ENCODE results near the gene SDSL. TPM values are rescaled to one million over a fixed set of nuclear protein-coding genes. Genes with fewer than 3 reads are reported as not detected.

The SDSL gene
- total RNA-seq, 2 donors from 2014 or later: 0.76 to 2.6 TPM

DNA sequence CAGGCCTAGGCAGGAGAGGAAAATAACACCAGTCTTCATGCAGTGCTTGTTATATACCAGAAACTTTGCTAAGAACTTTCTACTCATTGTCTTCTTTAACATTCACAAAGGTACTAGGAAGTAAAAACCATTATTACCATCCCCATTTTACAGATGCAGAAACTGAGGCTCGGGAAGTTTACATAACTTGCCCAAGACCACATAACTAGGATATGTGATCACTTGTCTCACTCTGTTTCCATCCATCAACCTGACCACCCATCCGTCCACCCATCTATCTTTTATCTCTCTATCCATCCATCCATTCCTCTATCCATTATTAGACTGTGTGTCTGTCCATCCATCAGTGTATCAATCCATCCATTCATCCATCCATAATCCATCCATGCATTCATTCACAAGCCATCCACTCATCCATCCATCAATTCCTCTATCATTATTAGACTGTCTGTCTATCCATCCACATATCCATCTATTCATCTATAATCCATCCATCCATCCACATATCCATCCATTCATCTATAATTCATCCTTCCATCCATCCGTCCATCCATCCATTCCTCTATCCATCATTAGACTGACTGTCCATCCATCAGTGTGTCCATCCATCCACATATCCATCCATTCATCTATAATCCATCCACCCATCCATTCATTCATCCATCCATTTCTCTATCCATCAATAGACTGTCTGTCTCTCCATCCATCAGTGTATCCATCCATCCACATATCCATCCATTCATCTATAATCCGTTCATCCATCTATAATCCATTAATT is 16.5 kb downstream of the SDSL start:
- DNase-seq (ENCODE audit: low spot score): no peak
- no peaks in the 10 kb centered on the region for H3K4me1 Mint-ChIP-seq (ENCODE audit: low read depth in 2 of 2)
- no peak overlapping the region for H3K27ac Mint-ChIP-seq
- H3K36me3 Mint-ChIP-seq: no peaks in the 10 kb centered on the region
- ATAC-seq: no peak
- H3K4me3 Mint-ChIP-seq: no peak overlapping the region
- no peaks in the 10 kb centered on the region for H3K9me3 Mint-ChIP-seq
- H3K27me3 Mint-ChIP-seq: peaks cover 0 to 6% of the 10 kb centered on the region in 2 donors

DNA sequence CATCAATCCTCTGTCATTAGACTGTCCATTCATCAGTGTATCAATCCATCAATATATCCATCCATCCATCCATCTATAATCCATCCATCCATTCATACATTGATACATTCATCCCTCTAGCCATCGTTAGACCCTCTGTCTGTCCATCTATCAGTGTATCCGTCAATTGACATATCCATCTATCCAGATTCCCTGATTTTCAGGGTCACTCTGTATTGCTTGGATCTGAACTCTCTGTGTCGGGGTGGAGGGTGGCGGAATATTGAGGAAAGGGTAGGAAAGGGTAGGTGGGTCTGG is 17.1 kb downstream of the SDSL start:
- peaks cover 0 to 6% of the 10 kb centered on the region in 2 donors for H3K27me3 Mint-ChIP-seq
- no peaks in the 10 kb centered on the region for H3K9me3 Mint-ChIP-seq
- H3K27ac Mint-ChIP-seq: no peak overlapping the region
- no peaks in the 10 kb centered on the region for H3K4me1 Mint-ChIP-seq (ENCODE audit: low read depth in 2 of 2)
- no peaks in the 10 kb centered on the region for H3K36me3 Mint-ChIP-seq
- no peak for DNase-seq (ENCODE audit: low spot score)
- no peak for ATAC-seq
- no peak overlapping the region for H3K4me3 Mint-ChIP-seq

DNA sequence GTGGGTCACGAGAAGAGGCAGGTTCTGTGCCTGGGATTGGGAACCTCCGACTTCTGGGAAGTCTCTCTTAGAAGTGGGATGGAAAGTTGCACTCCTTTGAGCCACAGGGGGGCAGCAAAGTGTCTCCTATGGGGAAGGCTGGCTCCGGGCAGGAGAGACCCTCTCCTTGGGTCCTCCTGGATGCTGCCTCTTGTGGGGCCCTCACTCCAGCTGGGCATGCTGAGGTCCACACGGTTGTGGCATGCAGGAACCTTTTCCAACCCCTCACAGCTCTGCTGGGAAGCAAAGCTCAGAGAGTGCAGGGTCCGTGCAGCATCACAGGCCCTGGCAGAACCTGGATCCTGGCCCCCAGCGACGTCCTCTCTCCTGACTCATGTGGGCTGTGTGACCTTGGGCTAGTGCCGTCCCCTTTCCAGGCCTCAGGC is 17.4 kb downstream of the SDSL start:
- Mint-ChIP-seq H3K9me3 (no peaks in the 10 kb centered on the region), H3K27ac (no peak overlapping the region), H3K4me3 (no peak overlapping the region), H3K27me3 (peaks cover 0 to 6% of the 10 kb centered on the region in 2 donors), H3K36me3 (no peaks in the 10 kb centered on the region), H3K4me1 (ENCODE audit: low read depth in 2 of 2) (no peaks in the 10 kb centered on the region)
- no peak for ATAC-seq
- DNase-seq (ENCODE audit: low spot score): no peak

DNA sequence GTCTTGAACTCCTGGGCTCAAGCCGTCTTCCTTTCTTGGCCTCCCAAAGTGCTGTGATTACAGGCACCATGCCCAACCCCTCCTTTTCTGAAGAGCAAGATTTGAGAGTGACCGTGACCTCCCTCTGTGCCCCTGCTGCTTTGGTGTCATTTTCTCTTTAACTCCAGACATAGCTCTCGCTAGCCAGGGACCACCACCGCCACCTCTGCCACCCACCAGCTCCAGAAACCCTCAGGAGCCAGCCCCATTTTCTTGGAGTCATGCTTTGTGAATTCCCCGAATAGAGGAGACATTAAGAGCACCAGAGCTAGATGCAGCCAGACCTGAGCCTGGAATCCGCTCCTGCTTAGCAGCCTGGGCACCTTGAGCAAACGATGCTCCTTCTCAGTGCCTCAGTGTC is 18.2 kb downstream of the SDSL start:
- no peaks in the 10 kb centered on the region for H3K9me3 Mint-ChIP-seq
- H3K4me1 Mint-ChIP-seq (ENCODE audit: low read depth in 2 of 2): peaks cover 0 to 2% of the 10 kb centered on the region in 2 donors
- no peaks in the 10 kb centered on the region for H3K36me3 Mint-ChIP-seq
- DNase-seq (ENCODE audit: low spot score) (no peak), ATAC-seq (no peak)
- no peak overlapping the region for H3K27ac Mint-ChIP-seq
- peaks cover 0 to 6% of the 10 kb centered on the region in 2 donors for H3K27me3 Mint-ChIP-seq
- H3K4me3 Mint-ChIP-seq: no peak overlapping the region

DNA sequence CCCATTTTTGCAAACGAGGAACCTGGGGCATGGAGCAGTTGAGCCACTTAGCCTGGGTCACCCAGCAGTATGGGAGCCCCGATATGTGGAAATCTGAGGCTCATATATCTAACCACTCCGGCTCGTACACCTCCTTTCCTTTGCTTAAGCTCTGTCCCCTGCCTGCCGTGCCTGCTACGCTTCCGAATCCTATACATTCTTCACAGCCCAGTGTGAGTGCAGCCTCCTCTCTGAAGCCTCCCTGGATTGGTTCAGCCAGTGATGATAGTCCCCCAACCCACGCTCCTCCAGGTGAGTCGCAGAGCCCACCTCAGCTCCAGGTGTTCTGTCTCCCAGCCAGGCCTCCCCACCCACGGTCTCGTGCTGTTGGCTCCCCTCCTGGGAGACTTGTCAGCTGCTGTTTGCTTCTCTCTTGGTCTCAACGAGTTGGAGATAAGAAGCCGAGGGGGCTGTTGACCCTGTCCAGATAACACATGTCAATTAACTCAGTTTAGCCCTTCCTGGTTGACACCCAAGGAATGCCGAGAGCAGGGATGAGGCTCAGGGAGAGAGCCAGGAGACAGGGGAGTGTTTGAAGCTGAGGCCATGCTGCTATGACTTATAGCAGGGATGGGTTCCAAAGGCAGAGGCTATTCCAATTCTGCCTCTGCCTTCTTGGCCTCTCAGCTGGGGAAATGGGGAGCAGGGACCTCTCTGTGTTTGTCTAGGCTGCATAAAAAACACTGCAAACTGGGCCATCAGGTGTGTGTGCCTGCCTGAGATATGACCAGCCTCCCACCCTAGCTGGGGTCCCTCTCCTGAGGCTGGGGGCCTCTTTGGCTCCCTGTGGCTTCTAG is 19.0 kb downstream of the SDSL start:
- no peaks in the 10 kb centered on the region for H3K36me3 Mint-ChIP-seq

DNA sequence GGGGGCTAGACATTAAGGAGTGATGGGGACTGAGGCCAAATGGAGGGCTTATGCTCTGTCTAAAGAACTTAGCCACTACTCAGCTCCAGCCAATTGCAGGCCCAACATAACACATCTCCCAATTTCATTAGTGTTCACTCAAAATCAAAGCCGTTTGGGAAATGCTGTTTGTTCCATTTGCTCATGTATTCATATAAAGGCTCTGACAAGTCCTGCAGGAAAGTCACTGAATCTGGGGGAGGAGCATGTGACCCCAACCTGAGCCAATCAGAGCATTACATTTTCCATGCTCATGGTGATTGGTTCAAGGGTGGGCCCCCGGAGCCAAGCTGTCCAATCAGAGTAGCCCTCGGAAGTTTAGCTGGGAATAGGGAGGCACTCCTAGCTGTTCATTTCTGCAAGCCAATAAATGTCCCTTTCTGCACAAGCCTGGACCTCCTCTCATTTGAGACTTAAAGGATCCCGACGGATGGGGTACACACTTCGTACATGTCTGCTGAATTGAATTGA is 20.9 kb downstream of the SDSL start:
- H3K27me3 Mint-ChIP-seq: peaks cover 9 to 13% of the 10 kb centered on the region in 2 donors
- H3K4me1 Mint-ChIP-seq (ENCODE audit: low read depth in 2 of 2): peaks cover 0 to 2% of the 10 kb centered on the region in 2 donors
- no peaks in the 10 kb centered on the region for H3K36me3 Mint-ChIP-seq
- DNase-seq (ENCODE audit: low spot score) (no peak), ATAC-seq (no peak)
- no peak overlapping the region for H3K4me3 Mint-ChIP-seq
- H3K27ac Mint-ChIP-seq: no peak overlapping the region
- no peaks in the 10 kb centered on the region for H3K9me3 Mint-ChIP-seq

More for the DNA sequence above, 19.0 kb downstream of the SDSL start:
- DNase-seq (ENCODE audit: low spot score) (no peak), ATAC-seq (no peak)
- Mint-ChIP-seq H3K9me3 (no peaks in the 10 kb centered on the region), H3K27me3 (peaks cover 4 to 8% of the 10 kb centered on the region in 2 donors), H3K4me3 (no peak overlapping the region), H3K4me1 (ENCODE audit: low read depth in 2 of 2) (peaks cover 0 to 2% of the 10 kb centered on the region in 2 donors), H3K27ac (no peak overlapping the region)

DNA sequence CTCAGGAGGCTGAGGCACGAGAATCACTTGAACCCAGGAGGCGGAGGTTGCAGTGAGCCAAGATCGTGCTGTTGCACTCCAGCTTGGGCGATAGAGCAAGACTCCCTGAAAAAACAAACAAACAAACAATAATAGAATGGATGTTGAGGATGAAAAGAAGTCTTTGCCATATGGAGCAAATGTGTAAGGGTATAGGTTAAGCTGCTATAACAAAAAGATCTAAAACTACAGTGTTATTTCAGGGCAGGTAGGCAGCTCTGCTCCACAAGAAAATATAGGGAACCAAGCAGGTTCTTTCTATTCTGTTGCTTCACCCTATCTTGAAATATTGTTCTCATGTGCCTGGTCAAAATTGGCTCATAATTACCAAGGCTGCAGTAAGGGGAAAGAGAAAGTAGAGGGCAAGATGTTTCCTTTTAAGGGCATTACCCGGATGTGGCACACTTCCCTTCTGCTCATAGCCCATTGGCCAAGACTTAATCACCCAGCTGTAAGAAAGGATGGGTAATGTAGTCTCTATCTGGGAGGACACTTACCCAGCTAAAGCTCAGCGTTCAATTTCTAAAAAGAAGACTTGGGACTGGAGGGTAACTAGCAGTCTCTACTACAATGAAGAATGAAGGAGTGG is 23.5 kb downstream of the SDSL start:
- DNase-seq (ENCODE audit: low spot score): no peak
- no peak overlapping the region for H3K4me3 Mint-ChIP-seq
- ATAC-seq: peak in 1 of 2 donors; percentile 67
- H3K27ac Mint-ChIP-seq: peak overlapping the region in 1 of 2 donors; percentile 43
- H3K4me1 Mint-ChIP-seq (ENCODE audit: low read depth in 2 of 2): peaks cover 0 to 2% of the 10 kb centered on the region in 2 donors
- peaks cover 13 to 20% of the 10 kb centered on the region in 2 donors for H3K27me3 Mint-ChIP-seq
- no peaks in the 10 kb centered on the region for H3K36me3 Mint-ChIP-seq
- no peaks in the 10 kb centered on the region for H3K9me3 Mint-ChIP-seq

DNA sequence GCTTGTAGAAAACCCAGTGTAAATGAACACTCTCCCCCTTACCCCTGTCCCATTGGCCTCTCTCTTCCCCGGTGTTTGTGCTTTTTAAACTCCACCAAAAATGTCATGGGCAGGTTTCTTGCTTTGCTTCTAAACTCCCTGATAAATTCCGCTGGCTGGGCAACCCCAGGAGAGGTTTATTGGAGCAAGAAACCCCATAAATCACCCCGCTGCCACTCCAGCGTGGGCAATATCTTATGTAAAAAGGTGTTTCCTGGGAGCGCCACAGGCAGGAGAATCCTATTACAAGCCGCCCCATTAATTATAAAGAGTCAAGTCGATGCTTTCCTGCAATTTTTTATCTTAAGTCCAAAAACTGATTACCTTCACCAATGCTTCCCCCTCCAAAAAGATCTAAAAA is 26.7 kb downstream of the SDSL start:
- Mint-ChIP-seq H3K27me3 (peaks cover 13 to 20% of the 10 kb centered on the region in 2 donors), H3K4me3 (no peak overlapping the region), H3K36me3 (no peaks in the 10 kb centered on the region), H3K27ac (no peak overlapping the region), H3K9me3 (no peaks in the 10 kb centered on the region), H3K4me1 (ENCODE audit: low read depth in 2 of 2) (peaks cover 0 to 2% of the 10 kb centered on the region in 2 donors)
- ATAC-seq (no peak), DNase-seq (ENCODE audit: low spot score) (no peak)

DNA sequence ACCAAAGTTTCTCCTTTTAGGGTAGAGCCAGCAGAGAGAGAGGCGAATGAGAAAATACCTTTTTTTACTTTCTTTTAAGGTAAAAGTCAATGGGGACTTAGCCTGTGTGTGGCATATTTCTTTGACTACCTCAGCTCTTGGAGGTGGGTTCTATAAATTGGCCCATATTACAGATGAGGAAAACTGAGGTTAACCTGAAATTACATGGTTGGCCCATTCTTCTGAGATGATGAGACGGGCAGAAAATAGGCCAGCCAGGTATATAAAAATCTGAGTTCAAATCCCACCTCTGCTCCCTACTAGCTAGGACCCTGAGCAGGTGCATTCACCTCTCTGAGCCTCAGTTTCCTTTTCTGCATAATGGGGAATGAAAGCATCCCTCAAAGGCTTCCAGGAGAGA is 27.1 kb downstream of the SDSL start:
- no peak overlapping the region for H3K27ac Mint-ChIP-seq
- H3K9me3 Mint-ChIP-seq: no peaks in the 10 kb centered on the region
- H3K4me1 Mint-ChIP-seq (ENCODE audit: low read depth in 2 of 2): peaks cover 0 to 2% of the 10 kb centered on the region in 2 donors
- no peak overlapping the region for H3K4me3 Mint-ChIP-seq
- DNase-seq (ENCODE audit: low spot score) (no peak), ATAC-seq (no peak)
- peaks cover 13 to 20% of the 10 kb centered on the region in 2 donors for H3K27me3 Mint-ChIP-seq
- no peaks in the 10 kb centered on the region for H3K36me3 Mint-ChIP-seq

DNA sequence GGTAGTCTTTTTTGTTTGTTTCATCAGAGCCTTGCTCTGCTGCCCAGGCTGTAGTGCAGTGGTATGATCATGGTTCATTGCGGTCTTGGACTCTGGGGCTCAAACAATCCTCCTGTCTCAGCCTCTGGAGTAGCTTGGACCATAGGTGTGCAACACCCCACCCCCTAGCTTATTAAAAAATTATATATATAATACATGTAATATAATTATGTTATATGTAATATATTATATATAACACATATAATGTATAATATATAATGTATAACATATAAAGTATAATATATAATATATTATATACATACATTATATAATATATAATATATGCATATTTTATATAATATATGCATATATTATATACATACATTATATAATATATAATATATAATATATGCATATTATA is 27.7 kb downstream of the SDSL start:
- peaks cover 0 to 2% of the 10 kb centered on the region in 2 donors for H3K4me1 Mint-ChIP-seq (ENCODE audit: low read depth in 2 of 2)
- no peak overlapping the region for H3K4me3 Mint-ChIP-seq
- ATAC-seq (no peak), DNase-seq (ENCODE audit: low spot score) (no peak)
- H3K27me3 Mint-ChIP-seq: peaks cover 13 to 20% of the 10 kb centered on the region in 2 donors
- H3K27ac Mint-ChIP-seq: no peak overlapping the region
- no peaks in the 10 kb centered on the region for H3K36me3 Mint-ChIP-seq
- no peaks in the 10 kb centered on the region for H3K9me3 Mint-ChIP-seq

DNA sequence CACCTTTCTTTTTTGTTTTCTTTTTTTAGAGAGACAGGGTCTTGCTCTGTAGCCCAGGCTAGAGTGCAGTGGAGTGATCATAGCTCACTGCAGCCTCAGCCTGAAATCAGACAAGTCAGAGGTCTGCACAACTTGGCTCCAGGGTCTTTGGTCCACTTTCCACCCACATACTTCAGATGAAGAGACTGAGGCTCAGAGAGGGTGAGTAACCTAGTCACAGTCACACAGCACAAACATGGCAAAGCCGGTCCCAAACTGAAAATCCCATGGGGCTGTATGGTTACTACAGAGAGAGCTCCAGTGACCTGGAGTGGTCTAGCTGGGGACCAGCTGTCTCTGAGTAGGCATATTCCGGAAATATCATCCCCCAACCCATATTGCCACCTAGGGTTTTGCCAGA is 30.3 kb downstream of the SDSL start:
- no peaks in the 10 kb centered on the region for H3K36me3 Mint-ChIP-seq
- H3K9me3 Mint-ChIP-seq: no peaks in the 10 kb centered on the region
- H3K27ac Mint-ChIP-seq: no peak overlapping the region
- no peak overlapping the region for H3K4me3 Mint-ChIP-seq
- no peak for ATAC-seq
- peaks cover 12 to 18% of the 10 kb centered on the region in 2 donors for H3K27me3 Mint-ChIP-seq
- H3K4me1 Mint-ChIP-seq (ENCODE audit: low read depth in 2 of 2): no peaks in the 10 kb centered on the region
- DNase-seq (ENCODE audit: low spot score): no peak

DNA sequence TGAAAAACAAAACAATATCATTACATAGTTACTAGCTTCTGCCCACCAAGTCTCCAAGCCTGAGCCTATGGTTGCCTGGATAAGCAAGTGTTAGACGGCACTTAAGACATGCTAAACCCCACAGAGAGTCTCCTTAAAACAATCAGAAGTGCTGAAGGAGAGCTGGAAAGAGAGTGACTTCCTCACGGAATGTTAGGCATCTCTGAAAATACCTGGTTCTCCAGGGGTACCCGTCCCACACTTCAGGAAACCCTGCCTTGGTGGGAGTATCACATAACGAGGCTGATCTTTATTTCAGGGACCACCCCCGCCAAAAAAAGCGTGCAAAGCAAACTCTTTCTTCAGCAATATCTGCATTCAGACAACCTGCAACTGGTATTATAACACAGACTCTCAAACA is 31.1 kb downstream of the SDSL start:
- peaks cover 8 to 20% of the 10 kb centered on the region in 2 donors for H3K27me3 Mint-ChIP-seq
- H3K4me1 Mint-ChIP-seq (ENCODE audit: low read depth in 2 of 2): no peaks in the 10 kb centered on the region
- no peak for DNase-seq (ENCODE audit: low spot score)
- no peak overlapping the region for H3K4me3 Mint-ChIP-seq
- H3K27ac Mint-ChIP-seq: no peak overlapping the region
- ATAC-seq: no peak
- H3K36me3 Mint-ChIP-seq: no peaks in the 10 kb centered on the region
- H3K9me3 Mint-ChIP-seq: no peaks in the 10 kb centered on the region

DNA sequence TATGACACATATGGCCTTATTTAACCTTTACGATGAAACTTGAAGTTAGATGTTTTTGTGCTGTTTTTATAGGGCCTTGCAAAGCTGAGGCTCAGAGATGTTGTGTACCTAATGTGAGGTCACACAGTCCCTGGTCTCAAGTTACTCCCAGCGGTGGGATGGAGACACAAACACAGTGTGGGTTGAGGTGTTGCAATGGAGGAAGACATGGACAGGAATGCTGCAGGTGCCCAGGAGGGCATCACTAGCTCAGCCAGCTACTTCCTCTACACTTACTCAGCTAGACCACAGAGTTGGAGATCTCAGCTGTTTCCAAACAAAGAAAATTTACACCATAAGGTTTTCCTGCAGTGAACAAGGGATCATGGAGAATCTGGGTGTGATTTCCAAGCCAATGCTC is 34.0 kb downstream of the SDSL start:
- Mint-ChIP-seq H3K27ac (no peak overlapping the region), H3K9me3 (no peaks in the 10 kb centered on the region), H3K4me3 (no peak overlapping the region), H3K27me3 (peaks cover 24 to 29% of the 10 kb centered on the region in 2 donors), H3K36me3 (no peaks in the 10 kb centered on the region), H3K4me1 (ENCODE audit: low read depth in 2 of 2) (no peaks in the 10 kb centered on the region)
- no peak for ATAC-seq
- DNase-seq (ENCODE audit: low spot score): no peak

DNA sequence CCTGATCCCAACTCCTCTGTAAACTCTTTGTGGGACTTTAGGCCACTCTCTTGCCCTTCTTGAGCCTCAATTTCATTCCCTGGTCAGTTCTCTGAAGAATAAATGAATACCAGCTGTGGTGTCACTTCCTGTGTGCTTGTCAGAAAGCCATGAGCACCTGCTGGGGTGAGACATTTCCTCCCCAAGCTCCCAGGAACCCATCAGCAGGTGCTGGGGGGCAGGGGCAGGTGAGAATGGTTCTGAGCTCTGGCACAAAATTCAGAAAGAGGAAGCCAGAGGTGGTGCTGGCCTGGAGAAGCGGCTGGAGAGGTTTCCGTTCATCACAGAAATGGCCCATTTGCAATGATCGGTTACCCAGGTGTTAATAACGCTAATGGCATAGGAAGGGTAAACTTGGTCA is 34.6 kb downstream of the SDSL start:
- no peaks in the 10 kb centered on the region for H3K36me3 Mint-ChIP-seq
- no peak overlapping the region for H3K27ac Mint-ChIP-seq
- H3K4me3 Mint-ChIP-seq: no peak overlapping the region
- peaks cover 29 to 34% of the 10 kb centered on the region in 2 donors for H3K27me3 Mint-ChIP-seq
- peaks cover 0 to 4% of the 10 kb centered on the region in 2 donors for H3K4me1 Mint-ChIP-seq (ENCODE audit: low read depth in 2 of 2)
- no peaks in the 10 kb centered on the region for H3K9me3 Mint-ChIP-seq
- no peak for DNase-seq (ENCODE audit: low spot score)
- no peak for ATAC-seq

All from natural killer cell treated with Interleukin-12 subunit alpha and Interleukin-12 subunit beta and Interleukin-15 and Interleukin-18, amount 100 ng/mL, for 72 hours (primary cell).